ENCODE results near the gene SCARB2. TPM values are rescaled to one million over a fixed set of nuclear protein-coding genes. Genes with fewer than 3 reads are reported as not detected.

Gene SCARB2
- total RNA-seq, 1 experiment from 2014 or later, result 51.3 TPM

GRCh38 chr4:76226418-76226817 lies 12.8 kb upstream of the SCARB2 start:
- no peak overlapping the region for H3K27ac ChIP-seq (ENCODE audit: low read depth, low read length)
- intact Hi-C loops (cut with micrococcal nuclease), result no loop called here
- H3K9me2 ChIP-seq (ENCODE audit: insufficient read depth), result no peaks in the 10 kb centered on the region
- BruUV-seq (replicated peaks), result no TSS peak
- H3K4me1 ChIP-seq (ENCODE audit: control insufficient read depth in 1 of 2, insufficient read depth in 2 of 2, low read length in 2 of 2), result no peaks in the 10 kb centered on the region
- TF ChIP-seq POLR2A (IDR thresholded peaks at IDR 0.05; ENCODE audit: borderline replicate concordance, extremely low read depth, insufficient read depth, insufficient read length), result no peak
- TF ChIP-seq EGR1 (IDR thresholded peaks at IDR 0.05; ENCODE audit: low read depth), result no peak
- no peak for TF ChIP-seq CTCF (IDR thresholded peaks at IDR 0.05 in 2 of 3, conservative IDR thresholded peaks at IDR 0.05 in 1 of 3; ENCODE audit: borderline replicate concordance in 1 of 3, insufficient read depth in 1 of 3, low read depth in 2 of 3, low read length in 2 of 3)
- no peak for TF ChIP-seq ELF1 (IDR thresholded peaks at IDR 0.05; ENCODE audit: borderline replicate concordance, low read depth)
- TF ChIP-seq ZBTB33 (IDR thresholded peaks at IDR 0.05; ENCODE audit: extremely low read depth, insufficient replicate concordance, low read length), result no peak
- no peak for TF ChIP-seq SRF (IDR thresholded peaks at IDR 0.05; ENCODE audit: low read depth)
- no peak for TF ChIP-seq EZH2phosphoT487 (IDR thresholded peaks at IDR 0.05; ENCODE audit: borderline replicate concordance)
- TF ChIP-seq JUND (IDR thresholded peaks at IDR 0.05), result no peak
- TF ChIP-seq ZNF274 (IDR thresholded peaks at IDR 0.05; ENCODE audit: low read depth, low read length), result no peak
- TF ChIP-seq TCF7L2 (IDR thresholded peaks at IDR 0.05; ENCODE audit: borderline replicate concordance, extremely low read depth, insufficient read depth, insufficient read length), result no peak
- TF ChIP-seq REST (IDR thresholded peaks at IDR 0.05; ENCODE audit: low read depth), result no peak
- no peak for TF ChIP-seq CEBPB (IDR thresholded peaks at IDR 0.05; ENCODE audit: low read depth)
- no peak for TF ChIP-seq ZFX (IDR thresholded peaks at IDR 0.05)
- no peak for TF ChIP-seq RAD21 (IDR thresholded peaks at IDR 0.05; ENCODE audit: low read depth)
- no peak for TF ChIP-seq POLR2AphosphoS5 (IDR thresholded peaks at IDR 0.05; ENCODE audit: low read depth, low read length)
- no peak for TF ChIP-seq CBX3 (IDR thresholded peaks at IDR 0.05; ENCODE audit: low read depth)
- TF ChIP-seq ATF3 (IDR thresholded peaks at IDR 0.05), result no peak
- no peak for TF ChIP-seq SP1 (IDR thresholded peaks at IDR 0.05; ENCODE audit: low read depth)
- no peak for TF ChIP-seq EZH2 (IDR thresholded peaks at IDR 0.05)
- TF ChIP-seq YY1 (IDR thresholded peaks at IDR 0.05; ENCODE audit: extremely low read depth, insufficient replicate concordance, low read depth, low read length), result no peak
- DNase-seq (ENCODE audit: low read depth, low spot score), result no peak
- no peaks in the 10 kb centered on the region for H4K20me1 ChIP-seq (ENCODE audit: insufficient read depth)
- ChIA-PET CTCF (no interaction called here), POLR2A (no interaction called here), RAD21 (ENCODE audit: low non-redundant PET in 1 of 2, low total read pairs in 2 of 2, uncharacterized antibody in 2 of 2, unreplicated experiment in 2 of 2) (no interaction called here)
- no peaks in the 10 kb centered on the region for H3K27me3 ChIP-seq (ENCODE audit: insufficient read depth, low read length)
- no peak overlapping the region for H3K4me2 ChIP-seq (ENCODE audit: low read length)
- no peak overlapping the region for H3K9ac ChIP-seq (ENCODE audit: low read length)
- peaks cover 9 to 20% of the 10 kb centered on the region in 2 experiments; a peak in 3 of 4 replicates for H3K9me3 ChIP-seq (ENCODE audit: control insufficient read depth in 1 of 2, insufficient read depth in 1 of 2, low read depth in 1 of 2, low read length in 2 of 2)
- peaks cover 25% of the 10 kb centered on the region for H3K79me2 ChIP-seq (ENCODE audit: insufficient read depth, low read length)
- H2AFZ ChIP-seq (ENCODE audit: low read depth, low read length, poor library complexity, severe bottlenecking), result no peak overlapping the region
- peaks cover 0 to 24% of the 10 kb centered on the region in 2 experiments; a peak in 3 of 4 replicates for H3K36me3 ChIP-seq (ENCODE audit: control insufficient read depth in 1 of 2, insufficient read depth in 2 of 2, low read length in 2 of 2)
- ATAC-seq, result no peak
- H3K4me3 ChIP-seq (replicated peaks in 1 of 2; ENCODE audit: low read depth in 1 of 2, low read length in 2 of 2), result no peak overlapping the region

Measured in HCT116 (cell line).